ENCODE measurements around the gene CMIP.

Gene CMIP

DNA sequence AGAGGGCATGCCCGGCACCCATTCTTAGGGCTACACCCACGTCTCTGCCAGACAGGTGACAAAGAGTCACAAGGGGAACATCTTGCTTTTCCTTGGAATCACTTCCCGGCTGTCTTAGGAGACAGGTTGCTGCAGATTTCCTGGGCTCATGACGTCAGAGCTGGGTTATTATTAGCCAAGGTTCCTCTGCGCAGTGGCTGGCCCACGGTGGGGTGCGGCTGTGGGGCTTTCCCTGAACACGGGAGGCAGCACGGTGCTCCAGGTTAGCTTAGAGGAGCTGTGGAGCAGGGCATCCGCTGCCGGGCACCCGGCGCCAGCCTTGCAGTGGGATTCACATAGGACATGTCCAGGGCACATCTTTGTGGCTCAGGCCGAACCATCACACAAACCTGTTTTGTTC, 216.5 kb downstream of the CMIP start:
- no peak for DNase-seq (ENCODE audit: low spot score)

DNA sequence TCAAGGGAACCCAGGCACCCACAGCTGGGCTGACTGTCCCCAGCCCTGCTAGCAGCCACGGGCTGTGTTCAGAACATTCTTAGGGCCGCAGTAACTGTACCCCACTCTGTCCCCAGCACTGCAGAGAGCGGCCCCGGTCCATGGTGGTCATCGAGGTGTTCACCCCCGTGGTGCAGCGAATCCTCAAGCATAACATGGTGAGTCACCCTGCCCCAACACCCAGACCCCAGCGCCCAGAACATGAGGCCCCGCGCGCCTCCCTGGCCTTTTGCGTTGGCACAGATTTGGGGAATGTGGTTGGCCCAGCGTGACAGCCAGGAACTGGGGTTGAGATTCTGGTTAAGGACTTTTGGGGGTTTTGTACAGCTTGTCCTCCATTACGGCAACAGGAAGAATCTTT, 219.5 kb downstream of the CMIP start:
- DNase-seq (ENCODE audit: low spot score), result no peak

- no peak for DNase-seq (ENCODE audit: low spot score)
Observed at GRCh38 chr16:81665588-81665987, 221.0 kb downstream of the CMIP start.

GRCh38 chr16:81666113-81666512, 221.5 kb downstream of the CMIP start:
- DNase-seq (ENCODE audit: low spot score), result no peak

DNA sequence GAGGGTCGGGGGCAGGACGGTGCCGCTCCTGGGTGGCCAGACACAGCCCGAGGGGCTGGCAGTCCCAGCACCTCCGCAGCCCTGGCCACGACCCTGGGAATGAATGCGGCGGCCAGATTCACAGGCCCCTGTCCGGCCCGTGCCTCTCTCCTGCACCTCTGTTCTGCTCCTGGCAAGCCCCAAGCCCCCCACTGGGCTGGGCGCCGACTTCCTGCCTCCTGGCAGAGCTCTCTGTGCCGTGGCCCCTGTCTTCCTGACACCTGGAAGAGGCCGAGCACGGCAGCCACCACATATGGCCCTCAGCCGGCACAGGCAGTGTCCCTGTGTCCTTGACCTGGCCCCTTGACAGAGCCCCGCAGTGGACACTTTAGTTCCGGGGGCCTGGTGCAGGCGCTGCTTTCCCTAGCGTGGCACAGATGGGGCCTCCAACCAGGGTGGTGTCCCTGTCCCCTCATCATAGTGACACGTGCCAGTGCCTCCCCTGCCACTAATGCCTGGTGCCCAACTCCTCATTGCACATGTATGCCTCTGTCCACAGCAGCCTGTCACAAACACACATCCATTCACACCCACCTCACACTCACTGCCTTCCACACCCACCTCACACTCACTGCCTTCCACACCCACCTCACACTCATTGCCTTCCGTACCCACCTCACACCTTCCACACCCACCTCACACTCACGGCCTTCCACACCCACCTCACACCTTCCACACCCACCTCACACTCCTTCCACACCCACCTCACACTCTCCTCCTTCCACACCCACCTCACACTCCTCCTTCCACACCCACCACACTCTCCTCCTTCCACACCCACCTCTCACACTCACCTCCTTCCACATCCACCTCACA, 223.9 kb downstream of the CMIP start:
- no peak for DNase-seq (ENCODE audit: low spot score)

DNA sequence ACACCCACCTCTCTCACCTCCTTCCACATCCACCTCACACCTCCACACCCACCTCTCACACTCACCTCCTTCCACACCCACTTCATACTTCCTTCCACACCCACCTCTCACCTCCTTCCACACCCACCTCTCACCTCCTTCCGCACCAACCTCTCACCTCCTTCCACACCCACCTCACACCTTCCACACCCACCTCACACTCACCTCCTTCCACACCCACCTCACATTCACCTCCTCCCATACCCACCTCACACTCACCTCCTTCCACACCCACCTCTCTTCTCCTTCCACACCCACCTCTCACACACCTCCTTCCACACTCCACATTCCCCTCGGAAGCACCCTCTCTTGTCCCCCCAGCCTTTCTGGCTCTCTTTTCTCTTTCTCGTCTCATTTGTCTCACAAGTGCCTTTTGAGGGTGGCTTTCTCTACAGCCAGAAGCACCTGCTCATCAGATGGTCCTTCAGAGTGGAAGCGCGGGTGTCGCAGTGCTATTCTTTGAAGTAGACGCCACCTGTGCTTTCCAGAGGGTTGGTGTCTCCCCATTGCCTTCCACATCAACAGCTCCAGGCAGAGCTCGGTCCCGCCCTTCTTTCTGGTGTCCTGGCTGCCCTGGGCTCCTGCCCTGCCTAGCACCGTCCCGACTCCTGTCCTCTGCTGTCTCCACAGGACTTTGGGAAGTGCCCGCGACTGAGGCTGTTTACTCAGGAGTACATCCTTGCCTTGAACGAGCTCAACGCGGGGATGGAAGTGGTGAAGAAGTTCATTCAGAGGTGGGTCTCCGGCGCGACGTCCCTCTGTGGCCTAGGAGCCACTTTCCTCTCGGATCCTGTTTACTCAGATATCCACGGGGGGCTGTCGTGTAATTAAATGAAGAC, 225.1 kb downstream of the CMIP start:
- DNase-seq (ENCODE audit: low spot score), result no peak

DNA sequence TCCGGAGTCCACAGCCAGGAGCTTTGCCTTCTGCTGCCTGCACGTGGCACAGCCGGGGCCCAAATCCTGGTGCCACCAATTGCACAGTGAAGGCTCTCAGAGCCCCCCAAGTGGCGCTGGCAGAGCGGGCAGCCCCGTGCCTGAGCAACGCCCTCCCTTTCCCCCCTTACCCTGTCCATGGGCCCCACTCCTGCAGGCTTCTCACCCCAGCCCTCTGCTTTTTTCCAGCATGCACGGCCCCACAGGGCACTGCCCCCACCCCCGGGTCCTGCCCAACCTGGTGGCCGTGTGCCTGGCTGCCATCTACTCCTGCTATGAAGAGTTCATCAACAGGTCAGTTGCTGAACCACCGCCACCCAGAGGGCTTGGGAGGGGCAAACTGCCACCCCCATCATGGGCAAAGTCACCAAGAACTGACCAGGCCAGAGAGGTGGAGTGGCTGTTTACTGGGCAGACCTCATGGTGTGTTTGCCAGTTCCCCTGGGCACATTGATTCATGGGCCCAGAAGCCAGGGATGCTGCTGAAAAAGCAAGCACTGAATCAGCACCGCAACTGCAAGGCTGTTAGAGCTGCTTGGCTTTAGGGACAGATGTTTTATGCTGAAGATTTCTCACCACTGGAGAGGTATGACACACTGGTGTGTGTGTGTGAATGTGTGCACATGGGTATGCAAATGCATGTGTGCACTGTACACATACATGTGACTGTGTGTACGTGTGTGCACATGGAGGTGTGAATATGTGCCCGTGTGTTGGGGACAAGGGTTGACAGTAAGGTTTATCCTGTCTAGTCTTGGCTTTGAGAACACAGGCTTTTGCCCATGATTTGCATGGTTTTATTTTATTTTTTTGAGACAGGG, 227.4 kb downstream of the CMIP start:
- no peak for DNase-seq (ENCODE audit: low spot score)

DNA sequence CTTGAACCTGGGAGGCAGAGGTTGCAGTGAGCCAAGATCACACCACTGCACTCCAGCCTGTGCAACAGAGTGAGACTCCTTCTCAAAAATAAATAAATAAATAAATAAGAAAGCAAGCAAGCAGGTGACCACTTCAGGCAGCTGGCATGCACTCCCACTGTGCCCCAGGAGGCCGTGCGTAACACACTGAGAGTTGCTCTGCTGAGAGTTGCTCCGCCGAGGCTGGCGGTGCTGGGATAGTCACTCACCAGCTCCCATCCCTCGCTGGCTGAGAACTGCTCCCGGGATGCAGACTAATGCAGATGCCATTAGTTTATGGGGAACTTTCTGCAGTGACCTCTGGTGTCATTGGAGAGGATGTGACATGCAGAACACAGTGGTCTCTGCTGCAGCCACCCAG, 228.8 kb downstream of the CMIP start:
- DNase-seq (ENCODE audit: low spot score), result no peak

GRCh38 chr16:81675662-81676061, 231.1 kb downstream of the CMIP start:
- no peak for DNase-seq (ENCODE audit: low spot score)

GRCh38 chr16:81676066-81676882, 231.7 kb downstream of the CMIP start:
- no peak for DNase-seq (ENCODE audit: low spot score)

- DNase-seq (ENCODE audit: low spot score), result no peak
Observed at GRCh38 chr16:81676883-81677737, 232.5 kb downstream of the CMIP start.

DNA sequence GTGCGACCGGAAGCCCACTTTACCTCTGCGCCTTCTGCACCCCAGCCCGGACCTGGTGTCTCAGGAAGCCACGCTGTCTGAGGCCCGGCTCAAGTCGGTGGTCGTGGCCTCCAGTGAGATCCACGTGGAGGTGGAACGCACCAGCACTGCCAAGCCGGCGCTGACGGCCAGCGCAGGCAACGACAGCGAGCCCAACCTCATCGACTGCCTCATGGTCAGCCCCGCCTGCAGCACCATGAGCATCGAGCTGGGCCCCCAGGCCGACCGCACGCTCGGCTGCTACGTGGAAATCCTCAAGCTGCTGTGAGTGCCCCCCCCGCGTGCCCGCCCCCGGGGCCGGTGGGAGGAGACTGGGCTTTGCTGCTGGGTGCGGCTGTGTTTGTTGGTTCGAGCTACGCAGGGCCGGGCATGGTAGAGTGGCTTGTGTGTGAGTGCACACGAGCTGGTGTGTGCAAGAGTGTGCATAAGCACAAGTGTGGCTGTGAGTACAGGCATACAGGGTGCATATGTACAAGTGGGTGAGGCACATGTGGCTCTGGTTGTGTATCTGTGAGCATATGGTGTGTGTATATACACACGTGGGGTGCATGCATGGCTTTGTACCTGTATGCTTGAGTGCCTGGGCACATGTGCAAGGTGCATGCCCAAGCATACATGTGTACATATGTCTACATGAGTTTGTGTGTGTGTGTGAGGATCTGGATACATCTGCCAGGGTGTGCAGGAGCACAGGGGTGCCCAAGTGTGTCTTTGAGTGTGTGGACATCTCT, 233.9 kb downstream of the CMIP start:
- no peak for DNase-seq (ENCODE audit: low spot score)

- no peak for DNase-seq (ENCODE audit: low spot score)
Observed at GRCh38 chr16:81679721-81680430, 235.3 kb downstream of the CMIP start.

DNA sequence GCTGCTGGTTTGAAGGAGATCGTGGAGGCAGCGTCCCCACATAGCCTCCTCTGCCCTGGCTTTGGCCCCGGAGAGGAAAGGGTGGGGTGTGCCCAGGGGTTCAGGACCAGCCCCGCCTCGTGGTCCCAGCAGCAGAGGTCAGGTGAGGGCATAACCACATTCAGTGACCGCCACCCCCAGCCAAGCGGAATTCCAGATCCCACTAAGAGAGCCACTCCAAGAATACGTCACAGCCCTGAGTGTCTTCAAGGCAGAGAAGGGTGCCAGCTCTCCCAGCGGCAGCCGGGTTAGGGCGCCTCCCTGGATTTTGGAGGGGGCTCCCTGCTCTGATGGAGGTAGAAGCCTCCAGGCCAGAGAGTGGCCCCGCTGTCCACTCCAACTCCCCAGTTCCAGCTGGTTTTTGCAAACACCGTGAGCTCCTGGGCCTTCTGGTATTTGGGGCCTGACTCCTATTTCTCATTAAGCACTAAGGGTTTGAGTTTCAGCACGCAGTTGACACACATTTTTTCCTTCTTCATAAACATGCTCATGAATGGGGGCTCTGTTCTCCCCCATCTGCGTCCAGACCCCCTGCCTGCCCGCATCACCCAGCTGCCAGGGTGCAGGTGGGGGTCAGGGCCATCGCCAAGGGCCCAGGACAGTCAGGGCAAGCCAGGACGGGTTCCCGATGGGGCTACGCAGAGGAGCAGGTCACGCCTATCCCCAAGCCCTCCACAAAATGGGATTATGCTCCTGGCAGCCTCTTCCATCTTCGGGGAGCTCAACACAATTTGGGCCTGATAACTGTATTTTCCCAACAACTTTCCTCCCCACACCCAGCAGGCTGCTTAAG, 236.1 kb downstream of the CMIP start:
- no peak for DNase-seq (ENCODE audit: low spot score)

- no peak for DNase-seq (ENCODE audit: low spot score)
Observed at GRCh38 chr16:81681311-81681710, 236.7 kb downstream of the CMIP start.

DNA sequence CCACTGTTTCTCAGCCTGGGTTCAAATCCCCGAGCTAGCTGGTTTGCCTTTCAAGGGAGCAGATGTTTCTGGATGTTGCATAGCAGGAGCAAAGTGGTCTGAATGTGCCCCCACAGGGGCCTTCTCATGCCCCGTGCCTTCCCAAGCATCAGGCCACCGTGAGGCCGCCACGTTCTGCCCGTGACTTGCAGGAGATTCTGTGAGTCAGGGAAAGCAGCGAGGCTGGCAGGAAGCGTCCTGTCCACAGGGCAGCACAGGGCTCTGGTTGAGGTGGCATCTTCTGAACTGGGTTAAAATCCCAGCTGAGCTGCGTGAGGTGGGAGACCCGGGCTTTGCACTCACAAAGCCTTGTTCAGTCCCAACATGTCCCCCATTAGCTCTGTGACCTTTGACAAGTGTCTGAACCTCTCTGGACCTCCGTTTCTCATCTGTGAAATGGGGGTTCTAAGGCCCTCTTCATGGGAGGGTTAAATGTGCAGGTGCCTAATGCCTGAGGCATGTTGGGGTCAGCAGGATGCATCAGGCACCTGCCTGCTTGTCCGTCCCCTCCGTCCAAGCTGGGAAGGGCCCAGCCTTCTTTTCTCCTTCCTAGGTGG, 239.7 kb downstream of the CMIP start:
- no peak for DNase-seq (ENCODE audit: low spot score)

DNA sequence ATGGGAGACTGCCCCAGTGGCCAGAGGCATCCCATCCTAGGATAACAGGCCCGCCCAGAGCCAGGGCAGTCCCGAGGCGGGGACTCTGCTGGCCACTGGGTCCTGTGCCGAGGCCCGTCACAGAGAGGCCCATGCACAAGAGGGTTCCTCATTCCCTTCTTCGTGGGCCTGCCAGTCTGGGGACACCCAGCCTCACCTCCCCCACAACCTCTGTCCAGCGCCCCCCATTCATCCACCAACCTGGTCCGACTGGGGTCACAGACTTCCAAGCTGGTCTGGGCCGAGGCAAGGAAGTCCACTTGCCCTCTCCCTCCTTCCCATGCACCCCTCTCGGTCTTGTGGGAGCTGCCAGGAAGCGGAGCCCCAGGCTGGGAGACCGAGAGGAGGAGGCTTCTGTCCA, 240.3 kb downstream of the CMIP start:
- no peak for DNase-seq (ENCODE audit: low spot score)
